GM18861 (cell line): ENCODE results near the gene OBI1.
A peak's percentile ranks its signal among the peaks of the same experiment; 100 is the strongest.

Experiments used
- ATAC-seq: cut with Tn5 transposase; IDR thresholded peaks from one replicate; pipeline ENCODE4 v1.9.1; 2021; ENCODE audit not compliant: unreplicated experiment

OBI1 gene

DNA sequence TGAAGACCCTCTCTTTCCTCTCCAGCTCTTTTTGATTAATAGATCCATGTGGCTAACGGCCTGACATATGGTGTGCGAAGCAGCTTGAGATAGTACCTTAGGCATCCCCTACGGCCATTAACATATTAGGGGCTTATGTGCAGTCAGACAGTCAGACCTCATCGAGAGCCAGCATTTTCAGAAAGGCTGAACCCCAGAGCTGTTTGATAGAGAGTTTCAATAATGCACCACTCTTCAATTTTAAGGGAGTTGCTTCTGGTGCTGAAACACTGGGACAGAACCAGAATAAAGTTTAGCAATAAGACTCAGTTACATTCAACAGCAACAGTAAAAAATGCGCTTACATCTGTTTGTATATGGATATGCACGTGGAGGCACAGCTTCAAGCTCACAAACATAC is 66.4 kb downstream of the OBI1 start:
- no peak for ATAC-seq

DNA sequence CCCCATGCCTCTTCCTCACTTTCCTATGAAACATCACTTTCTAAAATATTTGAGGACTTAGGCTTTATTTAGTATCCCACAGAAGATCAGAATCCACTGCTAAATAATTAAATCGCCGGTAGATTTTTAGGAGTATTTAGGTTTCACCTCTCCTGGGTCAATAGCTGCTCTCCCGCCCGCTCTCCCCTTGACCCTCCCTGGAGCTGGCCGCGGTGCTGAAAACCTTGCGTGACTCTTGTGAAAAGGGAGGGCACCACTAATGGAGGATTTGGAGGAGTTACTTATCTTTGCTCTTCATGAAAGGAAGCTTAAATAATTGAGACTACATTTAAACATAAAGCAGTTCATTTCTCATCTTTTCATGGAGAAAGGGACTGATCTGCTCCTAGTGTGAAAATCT is 69.7 kb downstream of the OBI1 start:
- ATAC-seq: no peak

DNA sequence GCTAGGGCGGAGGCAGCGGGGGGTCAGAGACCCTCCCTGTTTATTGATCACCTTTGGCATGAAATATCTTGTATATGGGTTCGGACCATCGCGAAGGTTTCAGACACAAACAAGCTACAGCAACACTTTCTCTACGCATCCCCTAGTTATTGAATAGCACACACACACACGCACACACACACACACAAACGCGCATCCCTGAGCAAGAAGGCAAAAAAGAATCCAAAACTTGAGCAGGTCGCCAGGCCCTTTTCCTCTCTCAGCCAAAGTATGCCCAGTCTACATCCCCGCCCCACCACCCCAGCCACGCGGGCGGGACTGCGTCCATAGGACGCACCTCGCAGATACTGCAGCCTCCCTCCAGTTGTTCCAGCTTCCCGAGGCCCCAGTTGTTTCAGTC is 71.6 kb downstream of the OBI1 start:
- no peak for ATAC-seq

DNA sequence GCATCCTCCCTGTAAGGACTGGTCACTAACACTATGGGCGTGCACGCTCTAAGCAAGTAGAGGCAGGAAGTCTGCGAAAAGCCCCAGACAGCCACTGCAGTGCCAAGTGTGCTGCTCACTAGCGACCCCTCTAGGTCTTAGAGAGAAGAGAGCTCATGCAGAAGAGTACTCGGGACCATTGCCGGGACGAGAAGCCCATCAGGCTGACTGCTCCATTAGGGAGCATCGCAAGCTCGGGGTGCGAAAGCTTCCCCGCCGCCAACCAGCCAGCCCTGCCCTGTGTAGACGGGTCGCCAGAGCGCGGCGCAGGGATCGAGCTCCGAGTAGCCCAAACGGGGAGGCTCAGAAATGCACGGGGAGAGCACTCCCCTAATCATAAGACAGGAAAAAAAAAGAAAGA is 72.2 kb downstream of the OBI1 start:
- ATAC-seq: peak; percentile 51

DNA sequence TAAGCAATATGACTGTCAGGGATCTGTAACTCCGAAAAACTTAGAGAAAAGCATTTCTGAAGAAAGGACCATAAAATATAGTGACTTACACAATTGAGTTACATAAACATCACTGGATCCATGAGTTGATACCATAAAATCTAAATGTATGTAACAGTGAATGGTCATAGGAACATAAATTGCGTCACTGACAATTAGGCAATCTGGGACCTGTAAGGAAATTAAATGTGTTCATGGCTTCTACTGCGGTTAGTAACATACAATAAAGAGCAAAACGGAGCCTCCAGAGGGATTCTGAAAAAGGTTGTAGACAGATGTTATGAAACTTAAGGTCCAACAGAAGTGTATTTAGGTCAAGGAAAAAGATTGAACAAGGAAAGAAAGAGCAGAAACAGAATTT is 82.7 kb downstream of the OBI1 start:
- ATAC-seq: no peak

DNA sequence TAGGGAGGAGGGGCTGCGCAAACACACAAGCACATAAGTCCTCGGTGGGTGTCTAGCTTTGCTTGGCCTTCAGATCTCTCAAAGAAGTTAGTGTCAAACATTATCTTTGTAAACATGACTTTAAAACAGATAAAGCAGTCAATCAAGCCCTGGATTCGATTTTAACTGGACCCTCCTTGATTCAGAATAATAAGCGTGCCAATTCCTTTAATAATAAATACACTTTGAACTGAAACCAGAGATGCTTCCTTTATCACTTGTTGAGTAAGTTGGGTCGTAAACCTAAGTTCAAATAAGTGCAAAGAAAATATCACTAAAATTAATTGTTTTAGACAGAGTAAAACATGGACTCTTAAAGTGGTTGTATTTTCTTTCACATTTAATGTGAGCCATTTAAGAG is 86.5 kb downstream of the OBI1 start:
- ATAC-seq: no peak

DNA sequence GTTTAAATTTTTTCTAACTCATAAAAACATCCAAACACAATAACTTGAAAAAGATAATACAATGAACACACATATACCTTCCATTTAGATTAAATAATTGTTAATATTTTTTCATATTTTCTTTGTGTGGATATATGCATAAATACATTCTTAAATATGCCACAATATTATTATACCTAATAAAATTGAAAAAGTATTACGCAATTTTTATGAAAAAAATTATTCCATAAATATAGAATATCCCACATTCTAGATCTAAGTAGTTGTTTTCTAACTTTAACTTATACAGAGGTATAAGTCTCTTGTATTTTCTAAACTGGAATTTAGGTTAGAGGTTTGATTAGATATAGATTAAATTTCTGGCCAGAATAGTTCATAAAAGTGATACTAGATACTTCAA is 89.9 kb downstream of the OBI1 start:
- ATAC-seq: no peak

DNA sequence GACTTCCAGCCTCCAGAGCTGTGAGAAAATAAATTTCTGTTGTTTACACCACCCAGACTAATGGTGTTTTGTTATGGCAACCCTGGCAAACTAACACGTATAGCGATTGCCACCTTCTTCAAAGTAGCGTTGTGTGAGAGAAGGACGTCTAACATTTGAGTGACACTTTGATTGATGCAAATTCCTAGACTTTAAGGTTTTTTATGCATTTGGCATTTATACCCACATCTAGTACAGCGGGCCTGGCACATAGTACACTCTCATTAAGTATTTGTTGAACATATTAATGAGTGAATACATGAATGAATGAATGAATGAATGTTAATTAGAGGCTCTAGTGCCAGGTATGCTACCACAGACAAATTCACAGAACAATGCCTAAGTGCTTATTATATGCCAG is 92.3 kb downstream of the OBI1 start:
- ATAC-seq: no peak
